GM18870 (cell line): Measurements from ENCODE around the gene LRP8.

ENCODE experiments used
- ATAC-seq: cut with Tn5 transposase; IDR thresholded peaks from one replicate; pipeline ENCODE4 v1.9.1; 2021; ENCODE audit warnings: moderate library complexity; ENCODE audit not compliant: unreplicated experiment

LRP8 gene

GRCh38 chr1:53341521-53341895 lies 13.6 kb upstream of the LRP8 start:
- ATAC-seq, result no peak

GRCh38 chr1:53340660-53341520 lies 13.0 kb upstream of the LRP8 start:
- ATAC-seq, result no peak

- no peak for ATAC-seq
Observed at GRCh38 chr1:53339736-53340635, 12.1 kb upstream of the LRP8 start.

- ATAC-seq, result no peak
Observed at GRCh38 chr1:53338423-53338822, 10.6 kb upstream of the LRP8 start.

- ATAC-seq, result no peak
Observed at GRCh38 chr1:53337499-53337898, 9.6 kb upstream of the LRP8 start.

GRCh38 chr1:53336146-53336545 lies 8.3 kb upstream of the LRP8 start:
- ATAC-seq, result no peak

- ATAC-seq, result no peak
Observed at GRCh38 chr1:53335661-53336060, 7.8 kb upstream of the LRP8 start.

- ATAC-seq, result no peak
Observed at GRCh38 chr1:53334781-53335180, 6.9 kb upstream of the LRP8 start.

GRCh38 chr1:53334312-53334711 lies 6.4 kb upstream of the LRP8 start:
- no peak for ATAC-seq

GRCh38 chr1:53332833-53333232 lies 5.0 kb upstream of the LRP8 start:
- ATAC-seq, result no peak

GRCh38 chr1:53332186-53332564 lies 4.3 kb upstream of the LRP8 start:
- no peak for ATAC-seq

GRCh38 chr1:53331446-53332185 lies 3.7 kb upstream of the LRP8 start:
- ATAC-seq, result no peak

GRCh38 chr1:53330819-53331218 lies 2.9 kb upstream of the LRP8 start:
- no peak for ATAC-seq

GRCh38 chr1:53328541-53329499 lies 950 bp upstream of the LRP8 start:
- no peak for ATAC-seq

GRCh38 chr1:53327182-53327913 lies 522 bp downstream of the LRP8 start:
- no peak for ATAC-seq

- ATAC-seq, result peak; percentile 27
Observed at GRCh38 chr1:53326598-53327181, 1.2 kb downstream of the LRP8 start.

- peak; percentile 87 for ATAC-seq
Observed at GRCh38 chr1:53326088-53326597, 1.7 kb downstream of the LRP8 start.

GRCh38 chr1:53325326-53326087 lies 2.4 kb downstream of the LRP8 start:
- no peak for ATAC-seq
